Hepatocyte (in vitro differentiated cells): ENCODE measurements around the gene BCL2L1.

Experiments used
- EZH2 ChIP-seq: fragments of 200-600 bp; sonication (generic); IDR thresholded peaks from 2 replicates; pipeline ENCODE4 v1.6.1; 2016; ENCODE audit warnings: antibody characterized with exemption, mild to moderate bottlenecking, borderline replicate concordance
- TF ChIP-seq, protein P1 (sequence below): fragments of 200-600 bp; sonication (generic); IDR thresholded peaks from 2 replicates; pipeline ENCODE4 v1.5.1; 2016; ENCODE audit warnings: antibody characterized with exemption, mild to moderate bottlenecking; ENCODE audit not compliant: poor library complexity

DNA sequence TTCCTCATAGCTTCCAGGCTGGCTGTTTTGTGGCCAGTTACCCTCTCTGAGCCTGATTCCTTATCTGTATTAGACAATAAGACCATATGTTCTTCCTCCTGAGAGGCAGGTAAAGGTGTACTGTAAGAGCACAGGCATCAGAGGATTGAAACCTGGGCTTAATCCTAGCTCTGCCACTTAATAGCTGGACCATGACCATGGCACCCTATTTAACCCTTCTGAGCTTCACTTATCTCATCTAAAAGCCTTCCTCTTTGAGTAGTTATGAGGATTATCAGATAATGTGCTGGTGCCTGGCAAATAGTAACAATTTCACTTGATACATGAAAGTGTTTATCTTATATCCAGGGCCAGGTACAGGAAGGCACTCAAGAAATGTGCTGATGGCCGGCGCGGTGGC lies 34.9 kb downstream of the BCL2L1 start:
- TF ChIP-seq, protein P1, sequence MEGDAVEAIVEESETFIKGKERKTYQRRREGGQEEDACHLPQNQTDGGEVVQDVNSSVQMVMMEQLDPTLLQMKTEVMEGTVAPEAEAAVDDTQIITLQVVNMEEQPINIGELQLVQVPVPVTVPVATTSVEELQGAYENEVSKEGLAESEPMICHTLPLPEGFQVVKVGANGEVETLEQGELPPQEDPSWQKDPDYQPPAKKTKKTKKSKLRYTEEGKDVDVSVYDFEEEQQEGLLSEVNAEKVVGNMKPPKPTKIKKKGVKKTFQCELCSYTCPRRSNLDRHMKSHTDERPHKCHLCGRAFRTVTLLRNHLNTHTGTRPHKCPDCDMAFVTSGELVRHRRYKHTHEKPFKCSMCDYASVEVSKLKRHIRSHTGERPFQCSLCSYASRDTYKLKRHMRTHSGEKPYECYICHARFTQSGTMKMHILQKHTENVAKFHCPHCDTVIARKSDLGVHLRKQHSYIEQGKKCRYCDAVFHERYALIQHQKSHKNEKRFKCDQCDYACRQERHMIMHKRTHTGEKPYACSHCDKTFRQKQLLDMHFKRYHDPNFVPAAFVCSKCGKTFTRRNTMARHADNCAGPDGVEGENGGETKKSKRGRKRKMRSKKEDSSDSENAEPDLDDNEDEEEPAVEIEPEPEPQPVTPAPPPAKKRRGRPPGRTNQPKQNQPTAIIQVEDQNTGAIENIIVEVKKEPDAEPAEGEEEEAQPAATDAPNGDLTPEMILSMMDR: no peak
- TF ChIP-seq EZH2: no peak
